Naive thymus-derived CD4-positive, alpha-beta T cell (primary cell): ENCODE data around the gene BATF2. TPM values are rescaled to one million over a fixed set of nuclear protein-coding genes. Genes with fewer than 3 reads are reported as not detected.
A peak's percentile ranks its signal among the peaks of the same experiment; 100 is the strongest.

Experiments used
- ATAC-seq: fragments of 150-1000 bp; cut with Tn5 transposase; 2 replicates; pipeline ENCODE4 v1.10.0; 2021; ENCODE audit warnings: mild to moderate bottlenecking, moderate library complexity
- CTCF ChIA-PET: fragments of 350-600 bp; sonication (Branson Sonifier 250); formaldehyde crosslinking; loops from one replicate; lab custom pipeline; 2021; ENCODE audit warnings: antibody characterized with exemption; lab: Charles Lee
- POLR2A ChIA-PET: fragments of 350-600 bp; sonication (Branson Sonifier 250); formaldehyde crosslinking; loops from one replicate; lab custom pipeline; 2021; ENCODE audit warnings: antibody characterized with exemption, inconsistent platforms; lab: Charles Lee
- DNase-seq, 9 donors: peaks; one replicate each; pipeline versions ENCODE4 v3.0.0 to v3.0.0-alpha.2; 2020 to 2022; ENCODE audit warnings: mixed read lengths in 1 of 9
- H3K27ac ChIP-seq: one replicate; pipeline ENCODE4 v1.7.0; 2013; ENCODE audit warnings: mild to moderate bottlenecking, low read depth, low read length, moderate library complexity
- H3K27me3 ChIP-seq, 2 donors: one replicate each; pipeline ENCODE4 v1.7.0; 2013; ENCODE audit warnings: low read length in 2 of 2, mild to moderate bottlenecking in 2 of 2, moderate library complexity in 2 of 2; ENCODE audit not compliant: control insufficient read depth in 2 of 2, insufficient read depth in 2 of 2
- H3K36me3 ChIP-seq, 3 experiments: 1 replicate in 2 of 3; 2 replicates in 1 of 3; pipeline ENCODE4 v1.7.0; 2013; ENCODE audit warnings: low read length in 3 of 3, mild to moderate bottlenecking in 3 of 3, moderate library complexity in 1 of 3; ENCODE audit not compliant: insufficient read depth in 3 of 3, control insufficient read depth in 2 of 3
- H3K4me1 ChIP-seq, 2 donors: one replicate each; pipeline ENCODE4 v1.7.0; 2013; ENCODE audit warnings: low read length in 2 of 2, mild to moderate bottlenecking in 2 of 2, moderate library complexity in 1 of 2; ENCODE audit not compliant: control insufficient read depth in 2 of 2, insufficient read depth in 2 of 2
- H3K4me3 ChIP-seq: 2 replicates; pipeline ENCODE4 v1.7.0; 2013; ENCODE audit warnings: mild to moderate bottlenecking, low read length
- H3K9me3 ChIP-seq, 3 experiments: 1 replicate in 2 of 3; 2 replicates in 1 of 3; pipeline ENCODE4 v1.7.0; 2013; ENCODE audit warnings: low read length in 3 of 3; ENCODE audit not compliant: control insufficient read depth in 2 of 3
- H3K27ac Mint-ChIP-seq, 9 donors: one replicate each; pipeline ENCODE4 v1.8.0; 2020 to 2022; ENCODE audit warnings: mixed read lengths in 9 of 9, mild to moderate bottlenecking in 8 of 9, moderate library complexity in 5 of 9, inconsistent platforms in 2 of 9
- H3K27me3 Mint-ChIP-seq, 5 donors: one replicate each; pipeline ENCODE4 v1.8.0; 2021 to 2022; ENCODE audit warnings: mixed read lengths in 5 of 5, mild to moderate bottlenecking in 1 of 5
- H3K36me3 Mint-ChIP-seq, 5 donors: one replicate each; pipeline ENCODE4 v1.8.0; 2020 to 2022; ENCODE audit warnings: mixed read lengths in 5 of 5, mild to moderate bottlenecking in 3 of 5, inconsistent platforms in 1 of 5
- H3K4me1 Mint-ChIP-seq, 7 donors: one replicate each; pipeline ENCODE4 v1.8.0; 2020 to 2022; ENCODE audit warnings: mixed read lengths in 7 of 7, mild to moderate bottlenecking in 3 of 7, inconsistent platforms in 1 of 7
- H3K4me3 Mint-ChIP-seq, 10 donors: one replicate each; pipeline ENCODE4 v1.8.0; 2020 to 2022; ENCODE audit warnings: mild to moderate bottlenecking in 10 of 10, mixed read lengths in 10 of 10, moderate library complexity in 6 of 10, inconsistent platforms in 2 of 10
- H3K9me3 Mint-ChIP-seq, 11 donors: one replicate each; pipeline ENCODE4 v1.8.0; 2020 to 2022; ENCODE audit warnings: mixed read lengths in 11 of 11, mild to moderate bottlenecking in 4 of 11, inconsistent platforms in 1 of 11, moderate library complexity in 1 of 11
- intact Hi-C, 2 donors: fragments of 100-400 bp; cut with micrococcal nuclease; formaldehyde crosslinking; loops; one replicate each; pipeline ENCODE4 v1.15.1; 2023
- polyA plus RNA-seq, 2 donors: library from polyadenylated mRNA; unstranded; fragments of 300-500 nt; fragmentation: Illumina TruSeq; gene quantifications; one replicate each; pipeline ENCODE4 v1.2.3, GENCODE V29; 2021
- total RNA-seq, 6 experiments: library from RNA in 5 of 6; stranded (reverse) in 5 of 6; gene quantifications; 1 replicate in 5 of 6; 2 replicates in 1 of 6; pipeline ENCODE4 v1.2.3 and lab custom pipeline; 2021 to 2026

Gene BATF2, protein sequence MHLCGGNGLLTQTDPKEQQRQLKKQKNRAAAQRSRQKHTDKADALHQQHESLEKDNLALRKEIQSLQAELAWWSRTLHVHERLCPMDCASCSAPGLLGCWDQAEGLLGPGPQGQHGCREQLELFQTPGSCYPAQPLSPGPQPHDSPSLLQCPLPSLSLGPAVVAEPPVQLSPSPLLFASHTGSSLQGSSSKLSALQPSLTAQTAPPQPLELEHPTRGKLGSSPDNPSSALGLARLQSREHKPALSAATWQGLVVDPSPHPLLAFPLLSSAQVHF
- under 1 TPM in 1 of 5 experiments, not detected in 4; 0.39 TPM for total RNA-seq
- polyA plus RNA-seq = not detected
- not detected for total RNA-seq (lab: John Stamatoyannopoulos, UW)

GRCh38 chr11:64996710-64997380 is at the start of gene BATF2:
Gene BATF2, minus strand, starts transcription at chr11:64996971. Its CDS starts 57 bp downstream, at chr11:64996914.
- peaks cover 0 to 23% (median 9%) of the 10 kb centered on the region in 7 donors for H3K4me1 Mint-ChIP-seq

GRCh38 chr11:65045728-65046127 is 49.0 kb upstream of the BATF2 start:
- peaks cover 0 to 21% (median 0%) of the 10 kb centered on the region in 3 experiments for H3K36me3 ChIP-seq
- H3K36me3 Mint-ChIP-seq = peaks cover 0 to 6% (median 5%) of the 10 kb centered on the region in 5 donors
- peaks cover 3 to 17% of the 10 kb centered on the region in 2 donors for H3K4me1 ChIP-seq
- H3K27me3 ChIP-seq = no peaks in the 10 kb centered on the region
- H3K27me3 Mint-ChIP-seq = no peaks in the 10 kb centered on the region
- ChIA-PET CTCF (interaction anchor here (0.7 to 1.6 kb wide), 3 partner anchors 8 to 32 kb away, joined by 3 to 4 read pairs (median 4); partner anchors contain the start of gene ARL2), POLR2A (interaction anchor here (0.5 to 1.3 kb wide), 3 partner anchors 11 to 76 kb away, joined by 3 to 4 read pairs (median 3); partner anchors contain the start of genes ARL2, FAU and MRPL49)
- no peak for ATAC-seq
- no peak overlapping the region for H3K4me3 ChIP-seq
- H3K4me3 Mint-ChIP-seq = no peak overlapping the region
- intact Hi-C loops = no loop called here
- no peak for DNase-seq
- H3K27ac Mint-ChIP-seq = no peak overlapping the region
- peaks cover 18 to 43% (median 33%) of the 10 kb centered on the region in 7 donors for H3K4me1 Mint-ChIP-seq
- no peaks in the 10 kb centered on the region for H3K9me3 ChIP-seq
- H3K27ac ChIP-seq = peak overlapping the region; percentile 27
- no peaks in the 10 kb centered on the region for H3K9me3 Mint-ChIP-seq

More at GRCh38 chr11:64996710-64997380, at the start of gene BATF2:
- Histone ChIP-seq H3K27ac (no peak within 1 kb of the TSS), H3K4me1 (no peaks in the 10 kb centered on the region), H3K4me3 (no peak within 1 kb of the TSS), H3K36me3 (no peaks in the 10 kb centered on the region), H3K9me3 (no peaks in the 10 kb centered on the region), H3K27me3 (no peaks in the 10 kb centered on the region)
- CTCF ChIA-PET = interaction anchor here (1.2 kb wide), 1 partner anchor 319 kb away, joined by 3 read pairs; no protein-coding TSS in a partner anchor
- peaks cover 0 to 8% (median 0%) of the 10 kb centered on the region in 5 donors for H3K27me3 Mint-ChIP-seq
- H3K4me3 Mint-ChIP-seq = peak within 1 kb of the TSS in 2 of 10 donors; percentile 2 to 34
- intact Hi-C loops = no loop called here
- H3K9me3 Mint-ChIP-seq = no peaks in the 10 kb centered on the region
- ATAC-seq (peak; percentile 77), DNase-seq (no peak)
- H3K27ac Mint-ChIP-seq = no peak within 1 kb of the TSS
- H3K36me3 Mint-ChIP-seq = no peaks in the 10 kb centered on the region
- POLR2A ChIA-PET = no interaction called here

DNA sequence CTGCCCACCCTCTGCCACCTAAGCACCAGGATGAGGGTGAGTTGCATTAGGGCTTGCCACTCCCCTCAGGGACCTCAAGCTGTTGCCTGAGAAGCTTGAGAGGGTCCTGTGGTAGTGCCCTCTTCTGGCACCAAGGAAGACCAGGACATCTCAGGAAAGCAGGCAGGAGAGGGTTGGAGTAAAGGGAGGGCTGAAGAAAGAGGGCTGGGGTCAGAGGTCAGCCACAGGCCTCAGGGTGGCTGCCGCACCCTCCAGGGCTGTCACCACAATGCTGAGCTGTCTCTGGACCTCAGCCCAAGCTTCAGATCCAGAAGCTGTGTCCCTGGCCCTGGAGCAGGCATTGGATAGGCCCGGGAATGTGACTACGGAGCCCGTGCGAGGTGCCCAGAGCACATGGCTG is 48.3 kb upstream of the BATF2 start:
- peaks cover 0 to 21% (median 0%) of the 10 kb centered on the region in 3 experiments for H3K36me3 ChIP-seq
- H3K27ac ChIP-seq = no peak overlapping the region
- intact Hi-C loops = no loop called here
- no peak overlapping the region for H3K27ac Mint-ChIP-seq
- no peaks in the 10 kb centered on the region for H3K27me3 Mint-ChIP-seq
- no peak overlapping the region for H3K4me3 ChIP-seq
- H3K36me3 Mint-ChIP-seq = peaks cover 0 to 6% (median 5%) of the 10 kb centered on the region in 5 donors
- no peaks in the 10 kb centered on the region for H3K27me3 ChIP-seq
- no peaks in the 10 kb centered on the region for H3K9me3 Mint-ChIP-seq
- H3K4me1 ChIP-seq = peaks cover 9 to 17% of the 10 kb centered on the region in 2 donors
- ChIA-PET POLR2A (no interaction called here), CTCF (interaction anchor here (1.2 kb wide), 1 partner anchor 31 kb away, joined by 4 read pairs; the partner anchor contains the start of gene ARL2)
- ATAC-seq (no peak), DNase-seq (no peak)
- no peak overlapping the region for H3K4me3 Mint-ChIP-seq
- no peaks in the 10 kb centered on the region for H3K9me3 ChIP-seq
- peaks cover 18 to 46% (median 37%) of the 10 kb centered on the region in 7 donors for H3K4me1 Mint-ChIP-seq

GRCh38 chr11:65043881-65044501 is 47.2 kb upstream of the BATF2 start:
- H3K27me3 ChIP-seq = no peaks in the 10 kb centered on the region
- DNase-seq = no peak
- H3K27me3 Mint-ChIP-seq = no peaks in the 10 kb centered on the region
- no peak for ATAC-seq
- H3K36me3 Mint-ChIP-seq = peaks cover 0 to 6% (median 5%) of the 10 kb centered on the region in 5 donors
- no peaks in the 10 kb centered on the region for H3K9me3 Mint-ChIP-seq
- H3K9me3 ChIP-seq = no peaks in the 10 kb centered on the region
- intact Hi-C loops = loop anchor here (5.0 kb wide), 2 partner anchors 68 to 122 kb away; partner anchors contain the start of genes PPP2R5B (in 1 of the 2) and TM7SF2 (in 1 of the 2)
- peaks cover 9 to 17% of the 10 kb centered on the region in 2 donors for H3K4me1 ChIP-seq
- no peak overlapping the region for H3K27ac ChIP-seq
- H3K36me3 ChIP-seq = peaks cover 0 to 21% (median 0%) of the 10 kb centered on the region in 3 experiments
- peak overlapping the region in 1 of 10 donors; percentile 34 for H3K4me3 Mint-ChIP-seq
- H3K4me1 Mint-ChIP-seq = peaks cover 18 to 50% (median 39%) of the 10 kb centered on the region in 7 donors
- H3K27ac Mint-ChIP-seq = no peak overlapping the region
- CTCF ChIA-PET = no interaction called here
- no peak overlapping the region for H3K4me3 ChIP-seq
- POLR2A ChIA-PET = no interaction called here

GRCh38 chr11:65042891-65043290 is 46.1 kb upstream of the BATF2 start:
- peak overlapping the region in 3 of 9 donors; percentile 33 to 70 (median 69) for H3K27ac Mint-ChIP-seq
- no peak overlapping the region for H3K27ac ChIP-seq
- H3K4me1 ChIP-seq = peaks cover 9 to 12% of the 10 kb centered on the region in 2 donors
- intact Hi-C loops = loop anchor here (5.0 kb wide), 2 partner anchors 69 to 121 kb away; partner anchors contain the start of genes PPP2R5B (in 1 of the 2) and TM7SF2 (in 1 of the 2)
- peaks cover 18 to 42% (median 35%) of the 10 kb centered on the region in 7 donors for H3K4me1 Mint-ChIP-seq
- H3K9me3 Mint-ChIP-seq = no peaks in the 10 kb centered on the region
- ChIA-PET POLR2A (interaction anchor here (0.8 to 1.4 kb wide), 3 partner anchors 8 to 92 kb away, joined by 3 to 4 read pairs (median 3); no protein-coding TSS in a partner anchor), CTCF (no interaction called here)
- peaks cover 0 to 29% (median 0%) of the 10 kb centered on the region in 3 experiments for H3K36me3 ChIP-seq
- H3K27me3 Mint-ChIP-seq = no peaks in the 10 kb centered on the region
- no peaks in the 10 kb centered on the region for H3K9me3 ChIP-seq
- H3K27me3 ChIP-seq = no peaks in the 10 kb centered on the region
- no peak for DNase-seq
- peaks cover 0 to 6% (median 5%) of the 10 kb centered on the region in 5 donors for H3K36me3 Mint-ChIP-seq
- no peak for ATAC-seq
- peak overlapping the region; percentile 21 to 93 (median 88) for H3K4me3 Mint-ChIP-seq
- H3K4me3 ChIP-seq = no peak overlapping the region
